Osteocyte (in vitro differentiated cells): ENCODE results near the gene TF. TPM values are rescaled to one million over a fixed set of nuclear protein-coding genes. Genes with fewer than 3 reads are reported as not detected.

Experiments used
- DNase-seq: peaks from one replicate; pipeline ENCODE4 v3.0.0; 2021; ENCODE audit warnings: mixed read lengths; ENCODE audit not compliant: unreplicated experiment; ENCODE audit errors: extremely low spot score
- H3K27ac Mint-ChIP-seq: one replicate; pipeline ENCODE4 v1.8.0; 2021; ENCODE audit warnings: mild to moderate bottlenecking, mixed read lengths; ENCODE audit not compliant: unreplicated experiment
- H3K27me3 Mint-ChIP-seq: one replicate; pipeline ENCODE4 v1.8.0; 2021; ENCODE audit warnings: mixed read lengths; ENCODE audit not compliant: unreplicated experiment
- H3K36me3 Mint-ChIP-seq: one replicate; pipeline ENCODE4 v1.8.0; 2021; ENCODE audit warnings: mixed read lengths; ENCODE audit not compliant: unreplicated experiment
- H3K4me1 Mint-ChIP-seq: one replicate; pipeline ENCODE4 v1.8.0; 2021; ENCODE audit warnings: mixed read lengths; ENCODE audit not compliant: unreplicated experiment
- H3K4me3 Mint-ChIP-seq: one replicate; pipeline ENCODE4 v1.8.0; 2021; ENCODE audit warnings: mild to moderate bottlenecking, moderate library complexity, mixed read lengths; ENCODE audit not compliant: unreplicated experiment
- H3K9me3 Mint-ChIP-seq: one replicate; pipeline ENCODE4 v1.8.0; 2021; ENCODE audit warnings: mixed read lengths; ENCODE audit not compliant: unreplicated experiment
- total RNA-seq: library from RNA; stranded (reverse); gene quantifications from 2 replicates; pipeline ENCODE4 v1.2.1, GENCODE V29; 2021
- TF ChIP-seq, protein P1 (sequence below): fragments of 200-600 bp; sonication (generic); IDR thresholded peaks from 2 replicates; pipeline ENCODE4 v1.5.0; 2021; ENCODE audit warnings: antibody characterized with exemption, mild to moderate bottlenecking, moderate library complexity

The TF gene
- total RNA-seq, 1 donor from 2014 or later: 2.0 TPM

DNA sequence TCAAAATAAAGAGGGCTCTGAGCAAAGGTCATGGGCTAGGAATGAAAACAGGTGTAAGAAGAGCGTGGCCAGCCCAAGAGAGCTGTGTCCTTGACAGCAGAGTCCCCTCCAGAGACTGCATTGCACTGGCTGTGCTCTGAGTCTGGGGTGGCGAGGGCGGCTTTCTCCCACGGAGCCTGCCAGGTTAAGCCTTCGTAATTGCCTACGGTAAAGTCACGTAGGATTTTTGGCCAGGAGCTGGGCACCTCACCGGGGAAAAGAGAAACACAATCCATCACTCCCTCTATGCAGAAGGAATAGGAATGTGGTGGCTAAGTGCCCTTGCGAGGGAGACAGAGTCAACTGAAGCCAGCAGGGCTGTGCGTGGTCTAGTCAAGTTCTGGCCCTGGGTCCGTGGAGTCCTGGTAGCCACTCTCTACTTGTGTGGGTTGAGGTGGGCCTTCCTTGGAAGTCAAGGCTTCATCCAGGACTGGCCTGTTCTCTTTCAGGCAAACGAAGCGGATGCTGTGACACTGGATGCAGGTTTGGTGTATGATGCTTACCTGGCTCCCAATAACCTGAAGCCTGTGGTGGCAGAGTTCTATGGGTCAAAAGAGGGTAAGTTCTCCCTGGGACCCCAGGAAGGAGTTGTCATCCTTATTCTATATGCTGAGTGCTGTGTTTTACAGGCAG is 7.0 kb downstream of the TF start:
- no peaks in the 10 kb centered on the region for H3K9me3 Mint-ChIP-seq
- no peaks in the 10 kb centered on the region for H3K4me1 Mint-ChIP-seq
- H3K4me3 Mint-ChIP-seq: no peak overlapping the region
- TF ChIP-seq, protein P1, sequence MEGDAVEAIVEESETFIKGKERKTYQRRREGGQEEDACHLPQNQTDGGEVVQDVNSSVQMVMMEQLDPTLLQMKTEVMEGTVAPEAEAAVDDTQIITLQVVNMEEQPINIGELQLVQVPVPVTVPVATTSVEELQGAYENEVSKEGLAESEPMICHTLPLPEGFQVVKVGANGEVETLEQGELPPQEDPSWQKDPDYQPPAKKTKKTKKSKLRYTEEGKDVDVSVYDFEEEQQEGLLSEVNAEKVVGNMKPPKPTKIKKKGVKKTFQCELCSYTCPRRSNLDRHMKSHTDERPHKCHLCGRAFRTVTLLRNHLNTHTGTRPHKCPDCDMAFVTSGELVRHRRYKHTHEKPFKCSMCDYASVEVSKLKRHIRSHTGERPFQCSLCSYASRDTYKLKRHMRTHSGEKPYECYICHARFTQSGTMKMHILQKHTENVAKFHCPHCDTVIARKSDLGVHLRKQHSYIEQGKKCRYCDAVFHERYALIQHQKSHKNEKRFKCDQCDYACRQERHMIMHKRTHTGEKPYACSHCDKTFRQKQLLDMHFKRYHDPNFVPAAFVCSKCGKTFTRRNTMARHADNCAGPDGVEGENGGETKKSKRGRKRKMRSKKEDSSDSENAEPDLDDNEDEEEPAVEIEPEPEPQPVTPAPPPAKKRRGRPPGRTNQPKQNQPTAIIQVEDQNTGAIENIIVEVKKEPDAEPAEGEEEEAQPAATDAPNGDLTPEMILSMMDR: no peak
- H3K27ac Mint-ChIP-seq: no peak overlapping the region
- H3K27me3 Mint-ChIP-seq: peaks cover 17% of the 10 kb centered on the region
- DNase-seq: no peak
- no peaks in the 10 kb centered on the region for H3K36me3 Mint-ChIP-seq

DNA sequence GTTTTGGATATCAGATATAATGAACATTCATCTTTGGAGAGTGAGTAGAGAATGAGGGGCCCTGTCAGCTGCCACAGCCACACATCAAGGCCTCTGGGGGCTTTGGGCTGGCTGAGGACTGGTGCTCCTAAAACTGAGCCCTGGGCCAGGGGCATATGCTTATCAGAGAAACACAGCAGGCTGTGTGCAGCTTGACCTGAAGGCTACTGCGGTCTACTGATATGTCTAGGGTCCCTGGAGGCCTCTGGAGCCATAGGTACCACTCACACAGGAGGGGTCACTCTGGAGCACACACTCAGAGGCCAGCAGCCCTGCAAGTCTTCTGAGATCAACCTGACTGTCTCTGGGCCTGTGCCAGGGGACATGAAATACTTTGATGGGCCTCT is 7.6 kb downstream of the TF start:
- Mint-ChIP-seq H3K27me3 (peaks cover 21% of the 10 kb centered on the region), H3K4me3 (no peak overlapping the region), H3K36me3 (no peaks in the 10 kb centered on the region), H3K27ac (no peak overlapping the region), H3K9me3 (no peaks in the 10 kb centered on the region), H3K4me1 (no peaks in the 10 kb centered on the region)
- DNase-seq: no peak
- TF ChIP-seq, protein P1: no peak

GRCh38 chr3:133754455-133754854 is 8.3 kb downstream of the TF start:
- no peak for DNase-seq
- Mint-ChIP-seq H3K36me3 (no peaks in the 10 kb centered on the region), H3K4me1 (no peaks in the 10 kb centered on the region), H3K4me3 (no peak overlapping the region), H3K9me3 (no peaks in the 10 kb centered on the region), H3K27ac (no peak overlapping the region), H3K27me3 (peaks cover 20% of the 10 kb centered on the region)
- TF ChIP-seq, protein P1: no peak

- Mint-ChIP-seq H3K27me3 (peaks cover 18% of the 10 kb centered on the region), H3K4me1 (no peaks in the 10 kb centered on the region), H3K27ac (no peak overlapping the region), H3K9me3 (no peaks in the 10 kb centered on the region), H3K4me3 (no peak overlapping the region), H3K36me3 (no peaks in the 10 kb centered on the region)
- DNase-seq: no peak
- TF ChIP-seq, protein P1: no peak
Measured at GRCh38 chr3:133754973-133755828, 9.0 kb downstream of the TF start.
